DND-41 (cell line): ENCODE measurements around the gene NDUFS5.
A peak's percentile ranks its signal among the peaks of the same experiment; 100 is the strongest.

ENCODE experiments used
- ATAC-seq: fragments of 200-7000 bp; cut with Tn5 transposase; 3 replicates; pipeline ENCODE4 v1.9.1; 2021; ENCODE audit warnings: low read depth; ENCODE audit not compliant: insufficient read depth
- DNase-seq: peaks from one replicate; pipeline ENCODE4 v3.0.0-alpha.2; 2020
- H2AFZ ChIP-seq: 2 replicates; pipeline ENCODE4 v1.6.0; 2012; ENCODE audit warnings: low read depth, low read length
- H3K27ac ChIP-seq: 2 replicates; pipeline ENCODE4 v1.5.1; 2012; ENCODE audit warnings: low read length, inconsistent platforms
- H3K27me3 ChIP-seq: fragments of 200-600 bp; sonication (generic); 2 replicates; pipeline ENCODE4 v1.6.0; 2012; ENCODE audit warnings: low read length, mild to moderate bottlenecking, inconsistent platforms; ENCODE audit not compliant: insufficient read depth, poor library complexity
- H3K36me3 ChIP-seq: 2 replicates; pipeline ENCODE4 v1.5.1; 2012; ENCODE audit warnings: low read length, inconsistent platforms; ENCODE audit not compliant: insufficient read depth
- H3K4me1 ChIP-seq: 2 replicates; pipeline ENCODE4 v1.5.1; 2012; ENCODE audit warnings: mild to moderate bottlenecking, low read length; ENCODE audit not compliant: insufficient read depth
- H3K4me2 ChIP-seq: 2 replicates; pipeline ENCODE4 v1.6.0; 2012; ENCODE audit warnings: mild to moderate bottlenecking, moderate library complexity, low read length, inconsistent platforms; ENCODE audit not compliant: insufficient read depth
- H3K4me3 ChIP-seq, 2 experiments: fragments of 200-600 bp in 1 of 2; shearing (Covaris generic) in 1 of 2; 2 replicates each; pipeline ENCODE4 v1.5.1; 2012 to 2016; ENCODE audit warnings: inconsistent platforms in 2 of 2, low read length in 2 of 2, mild to moderate bottlenecking in 2 of 2, low read depth in 1 of 2, moderate library complexity in 1 of 2
- H3K79me2 ChIP-seq: 2 replicates; pipeline ENCODE4 v1.6.0; 2012; ENCODE audit warnings: low read length, inconsistent platforms; ENCODE audit not compliant: insufficient read depth
- H3K9ac ChIP-seq: 2 replicates; pipeline ENCODE4 v1.6.0; 2012; ENCODE audit warnings: low read depth, mild to moderate bottlenecking, inconsistent platforms, low read length, moderate library complexity
- H3K9me3 ChIP-seq: 2 replicates; pipeline ENCODE4 v1.5.1; 2012; ENCODE audit warnings: low read length, moderate library complexity, mild to moderate bottlenecking, inconsistent platforms; ENCODE audit not compliant: insufficient read depth, severe bottlenecking
- H4K20me1 ChIP-seq: 2 replicates; pipeline ENCODE4 v1.6.0; 2012; ENCODE audit warnings: low read length; ENCODE audit not compliant: insufficient read depth
- EZH2 ChIP-seq: IDR thresholded peaks from 3 replicates; pipeline ENCODE4 v1.6.1; 2012; ENCODE audit warnings: borderline replicate concordance, low read depth, mild to moderate bottlenecking, moderate library complexity, low read length, inconsistent platforms; ENCODE audit not compliant: severe bottlenecking
- TF ChIP-seq, protein P1 (sequence below): IDR thresholded peaks from 2 replicates; pipeline ENCODE4 v1.5.1; 2012; ENCODE audit warnings: borderline replicate concordance, low read length, moderate library complexity, mild to moderate bottlenecking; ENCODE audit not compliant: poor library complexity, severe bottlenecking; ENCODE audit errors: extremely low read depth

NDUFS5 gene

DNA sequence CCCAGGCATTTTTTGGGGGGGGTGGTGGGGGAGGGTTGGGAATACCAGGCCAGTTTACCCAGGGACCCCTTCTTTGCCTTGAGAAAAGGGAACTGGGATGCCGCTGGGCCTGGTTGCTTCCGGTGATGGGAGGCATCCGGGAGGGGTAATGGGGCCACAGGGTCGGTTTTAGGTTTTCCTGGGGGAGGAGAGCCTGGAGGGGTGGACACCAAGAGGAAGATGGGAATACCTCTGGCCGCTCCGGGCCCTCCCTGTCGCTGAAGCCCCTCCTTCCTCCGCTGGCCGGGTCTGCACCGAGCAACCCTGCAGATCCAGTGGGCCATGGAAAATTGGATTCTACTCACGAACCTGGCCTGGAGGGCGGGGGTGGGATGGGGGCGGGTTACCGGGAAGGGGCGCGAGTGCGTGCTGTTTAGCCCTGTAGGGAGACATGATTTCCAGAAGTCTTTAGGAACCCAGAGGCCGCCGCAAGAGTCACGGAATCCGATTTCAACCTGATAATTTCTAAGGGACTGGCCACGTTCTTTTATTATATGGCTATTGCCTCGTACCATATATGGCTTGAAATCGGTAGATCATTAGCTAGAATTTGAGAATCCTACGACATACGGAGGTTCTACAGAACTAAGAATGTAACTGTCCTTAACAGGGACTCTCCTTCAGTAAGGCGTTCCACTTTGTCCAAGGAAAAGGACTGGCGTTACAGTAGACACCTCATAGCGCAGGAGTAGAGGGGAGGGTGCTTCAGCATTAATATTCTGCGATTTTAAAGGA is 34.3 kb upstream of the NDUFS5 start:
- Histone ChIP-seq H3K9ac (peak overlapping the region; percentile 97), H3K9me3 (no peaks in the 10 kb centered on the region), H3K4me3 (peak overlapping the region; percentile 91 to 96), H2AFZ (0 out of 2 replicates have a peak overlapping the region, but pooled peaks have one; percentile 6), H3K27me3 (no peaks in the 10 kb centered on the region), H3K79me2 (peaks cover 58% of the 10 kb centered on the region), H3K27ac (peak overlapping the region; percentile 83), H4K20me1 (peaks cover 40% of the 10 kb centered on the region), H3K4me2 (peak overlapping the region; percentile 83), H3K4me1 (peaks cover 27% of the 10 kb centered on the region), H3K36me3 (peaks cover 28% of the 10 kb centered on the region)
- TF ChIP-seq, protein P1, sequence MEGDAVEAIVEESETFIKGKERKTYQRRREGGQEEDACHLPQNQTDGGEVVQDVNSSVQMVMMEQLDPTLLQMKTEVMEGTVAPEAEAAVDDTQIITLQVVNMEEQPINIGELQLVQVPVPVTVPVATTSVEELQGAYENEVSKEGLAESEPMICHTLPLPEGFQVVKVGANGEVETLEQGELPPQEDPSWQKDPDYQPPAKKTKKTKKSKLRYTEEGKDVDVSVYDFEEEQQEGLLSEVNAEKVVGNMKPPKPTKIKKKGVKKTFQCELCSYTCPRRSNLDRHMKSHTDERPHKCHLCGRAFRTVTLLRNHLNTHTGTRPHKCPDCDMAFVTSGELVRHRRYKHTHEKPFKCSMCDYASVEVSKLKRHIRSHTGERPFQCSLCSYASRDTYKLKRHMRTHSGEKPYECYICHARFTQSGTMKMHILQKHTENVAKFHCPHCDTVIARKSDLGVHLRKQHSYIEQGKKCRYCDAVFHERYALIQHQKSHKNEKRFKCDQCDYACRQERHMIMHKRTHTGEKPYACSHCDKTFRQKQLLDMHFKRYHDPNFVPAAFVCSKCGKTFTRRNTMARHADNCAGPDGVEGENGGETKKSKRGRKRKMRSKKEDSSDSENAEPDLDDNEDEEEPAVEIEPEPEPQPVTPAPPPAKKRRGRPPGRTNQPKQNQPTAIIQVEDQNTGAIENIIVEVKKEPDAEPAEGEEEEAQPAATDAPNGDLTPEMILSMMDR: no peak
- no peak for TF ChIP-seq EZH2
- DNase-seq: no peak
- peak; percentile 4; the same call in 1 of the 3 replicates for ATAC-seq

DNA sequence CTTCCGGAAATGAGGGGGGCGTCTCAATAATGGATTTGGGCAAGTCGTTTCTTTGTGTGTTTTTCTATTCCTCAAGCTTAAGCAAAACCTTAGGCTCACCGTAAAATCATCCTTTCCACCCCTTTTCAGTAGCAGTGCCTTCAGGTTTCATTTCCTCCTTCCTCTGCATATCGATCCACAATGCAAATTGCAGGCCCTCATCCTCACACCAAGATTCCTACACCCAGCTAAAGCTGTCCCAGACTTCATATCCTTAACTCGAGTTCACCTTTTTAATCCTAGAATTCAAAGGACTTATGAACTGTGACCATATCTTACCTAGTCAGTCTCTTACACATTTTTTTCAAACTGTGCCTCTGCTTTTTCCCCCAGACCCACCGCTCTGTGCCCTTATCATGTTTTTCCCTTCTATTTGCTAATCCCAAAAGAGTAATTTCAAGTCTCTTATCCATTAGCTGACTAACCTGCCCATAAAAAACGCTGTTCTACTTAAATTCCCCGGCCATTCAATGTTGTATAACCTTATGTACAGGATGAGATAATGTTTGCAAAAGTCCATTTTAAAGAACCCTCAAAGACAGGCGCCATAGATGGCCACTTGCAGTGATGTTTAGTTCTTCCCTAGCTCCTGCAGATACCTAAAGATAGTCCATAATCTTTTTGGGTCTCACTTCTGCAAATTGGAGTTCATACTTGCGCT is 33.6 kb upstream of the NDUFS5 start:
- Histone ChIP-seq H3K4me3 (peak overlapping the region; percentile 91 to 96; a peak in 3 of 4 replicates), H3K27me3 (no peaks in the 10 kb centered on the region), H3K79me2 (peaks cover 65% of the 10 kb centered on the region), H3K9me3 (no peaks in the 10 kb centered on the region), H3K4me1 (peaks cover 33% of the 10 kb centered on the region), H3K36me3 (peaks cover 34% of the 10 kb centered on the region), H2AFZ (no peak overlapping the region), H3K9ac (peak overlapping the region; percentile 97), H4K20me1 (peaks cover 45% of the 10 kb centered on the region), H3K27ac (peak overlapping the region; percentile 29; the same call in 1 of the 2 replicates), H3K4me2 (peak overlapping the region; percentile 83)
- DNase-seq (no peak), ATAC-seq (no peak)
- no peak for TF ChIP-seq EZH2

DNA sequence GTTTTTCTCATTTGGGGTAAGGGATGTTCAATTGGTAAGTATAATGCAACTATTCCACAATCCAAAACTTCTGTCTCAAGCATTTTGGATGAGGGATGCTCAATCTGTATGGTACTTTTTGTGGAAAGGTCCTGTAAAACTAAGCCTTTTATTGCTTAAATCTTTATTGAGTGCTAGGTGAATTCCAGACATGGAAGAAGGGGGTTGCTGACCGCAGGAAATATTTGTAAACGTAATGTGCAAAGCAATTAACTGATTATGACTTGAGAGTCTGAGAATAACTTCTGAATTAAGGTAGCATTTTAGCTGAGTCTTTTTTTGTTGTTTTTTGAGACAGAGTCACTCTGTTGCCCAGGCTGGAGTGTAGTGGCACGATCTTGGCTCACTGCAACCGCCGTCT is 32.0 kb upstream of the NDUFS5 start:
- DNase-seq (no peak), ATAC-seq (no peak)
- TF ChIP-seq, protein P1: no peak
- TF ChIP-seq EZH2: no peak
- peaks cover 35% of the 10 kb centered on the region for H3K4me1 ChIP-seq
- H3K4me3 ChIP-seq: no peak overlapping the region
- no peak overlapping the region for H2AFZ ChIP-seq
- peak overlapping the region; percentile 83 for H3K4me2 ChIP-seq
- H4K20me1 ChIP-seq: peaks cover 55% of the 10 kb centered on the region
- peaks cover 50% of the 10 kb centered on the region for H3K36me3 ChIP-seq
- no peak overlapping the region for H3K27ac ChIP-seq
- H3K79me2 ChIP-seq: peaks cover 81% of the 10 kb centered on the region
- H3K27me3 ChIP-seq: no peaks in the 10 kb centered on the region
- no peak overlapping the region for H3K9ac ChIP-seq
- no peaks in the 10 kb centered on the region for H3K9me3 ChIP-seq
